NK-92 (cell line): ENCODE data around the gene TMEM140.
"Not testable (repeated sequence)": the region's sequence is repeated elsewhere in the genome, so short reads cannot be mapped to it uniquely, and the experiment has no call there.

Experiments
- DNase-seq: peaks from one replicate; lab custom pipeline; 2025; ENCODE audit not compliant: unreplicated experiment; lab: John Stamatoyannopoulos, UW

Gene TMEM140

DNA sequence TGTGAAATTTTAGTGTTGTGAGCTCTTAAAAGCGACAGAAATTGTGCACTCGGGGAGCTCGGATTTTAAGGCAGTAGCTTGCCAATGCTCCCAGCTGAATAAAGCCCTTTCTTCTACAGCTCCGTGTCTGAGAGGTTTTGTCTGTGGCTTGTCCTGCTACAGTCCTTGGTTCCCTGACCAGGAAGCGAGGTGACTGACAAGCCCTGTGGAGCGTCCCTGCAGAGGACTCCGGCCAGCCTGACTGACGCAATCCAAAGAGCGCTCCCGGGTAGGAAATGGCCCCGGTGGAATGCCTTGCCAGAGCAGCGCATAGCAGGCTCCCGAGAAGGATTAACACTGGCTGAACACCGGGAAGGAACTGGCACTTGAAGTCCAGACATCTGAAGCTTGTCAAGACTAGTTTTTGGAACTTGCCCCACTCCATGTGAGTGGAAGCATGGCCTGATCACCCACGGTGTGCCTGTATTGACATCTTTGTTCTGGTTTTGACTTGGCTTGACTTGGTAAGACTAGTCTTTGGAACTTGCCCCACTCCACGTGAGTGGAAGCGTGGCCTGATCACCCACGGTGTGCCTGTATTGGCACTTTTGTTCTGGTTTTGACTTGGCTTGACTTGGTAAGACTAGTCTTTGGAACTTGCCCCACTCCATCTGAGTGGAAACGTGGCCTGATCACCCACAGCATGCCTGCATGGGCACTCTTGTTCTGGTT lies 23.9 kb downstream of the TMEM140 start:
- not testable (repeated sequence) for DNase-seq

DNA sequence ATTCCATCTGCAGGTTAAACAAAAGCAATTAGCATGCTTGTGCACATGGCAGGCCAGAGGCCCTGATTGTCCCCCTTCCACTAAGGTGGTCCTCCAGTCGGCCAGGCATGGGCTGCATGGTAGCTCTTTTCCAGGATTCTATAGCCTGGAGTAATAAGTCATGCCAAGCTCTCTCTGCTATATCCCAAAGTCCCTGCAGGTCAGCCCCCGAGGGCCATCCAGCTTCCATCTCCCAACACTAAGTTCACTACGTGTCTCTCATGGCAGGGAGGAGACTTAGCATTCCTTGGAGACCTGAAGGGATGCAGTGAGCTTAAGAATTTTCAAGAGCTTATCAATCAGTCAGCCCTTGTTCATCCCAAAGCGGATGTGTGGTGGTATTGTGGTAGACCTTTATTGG lies 26.0 kb downstream of the TMEM140 start:
- DNase-seq: not testable (repeated sequence)

DNA sequence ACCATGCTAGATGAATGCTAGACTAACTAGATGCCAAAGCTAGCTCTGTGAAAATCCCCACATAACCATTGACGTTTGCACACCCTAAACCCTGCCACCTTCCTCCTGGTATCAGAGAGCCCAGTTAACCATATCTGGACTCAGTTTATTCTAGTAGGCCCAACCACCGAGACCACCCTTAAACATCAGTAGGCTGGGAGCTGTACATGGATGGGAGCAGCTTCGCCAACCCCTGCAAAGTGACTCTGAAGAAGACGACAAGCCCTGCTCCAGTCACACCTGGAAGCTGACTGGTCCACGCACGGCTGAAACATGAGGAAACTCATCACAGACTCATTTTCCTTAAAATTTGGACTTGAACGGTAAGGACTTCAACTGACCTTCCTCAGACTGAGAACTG lies 27.1 kb downstream of the TMEM140 start:
- DNase-seq: no peak

DNA sequence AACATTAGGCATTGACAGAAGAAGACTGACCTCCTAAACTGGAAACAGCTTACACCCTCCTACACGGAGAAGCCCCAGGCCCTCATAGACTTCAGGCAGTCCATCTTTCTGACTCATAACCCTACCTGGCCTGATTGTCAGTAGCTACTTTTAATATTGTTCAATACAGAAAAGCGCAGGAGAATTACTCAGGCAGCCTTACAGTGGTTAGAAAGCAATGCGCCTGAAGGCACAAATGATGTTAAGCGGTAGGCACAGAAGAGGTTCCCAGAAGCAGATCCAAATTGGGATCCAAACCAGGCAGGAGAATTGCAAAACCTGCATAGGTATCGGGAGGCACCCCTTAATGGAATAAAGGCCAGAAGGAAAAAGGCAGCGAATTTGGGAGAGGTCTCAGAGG lies 28.1 kb downstream of the TMEM140 start:
- no peak for DNase-seq

DNA sequence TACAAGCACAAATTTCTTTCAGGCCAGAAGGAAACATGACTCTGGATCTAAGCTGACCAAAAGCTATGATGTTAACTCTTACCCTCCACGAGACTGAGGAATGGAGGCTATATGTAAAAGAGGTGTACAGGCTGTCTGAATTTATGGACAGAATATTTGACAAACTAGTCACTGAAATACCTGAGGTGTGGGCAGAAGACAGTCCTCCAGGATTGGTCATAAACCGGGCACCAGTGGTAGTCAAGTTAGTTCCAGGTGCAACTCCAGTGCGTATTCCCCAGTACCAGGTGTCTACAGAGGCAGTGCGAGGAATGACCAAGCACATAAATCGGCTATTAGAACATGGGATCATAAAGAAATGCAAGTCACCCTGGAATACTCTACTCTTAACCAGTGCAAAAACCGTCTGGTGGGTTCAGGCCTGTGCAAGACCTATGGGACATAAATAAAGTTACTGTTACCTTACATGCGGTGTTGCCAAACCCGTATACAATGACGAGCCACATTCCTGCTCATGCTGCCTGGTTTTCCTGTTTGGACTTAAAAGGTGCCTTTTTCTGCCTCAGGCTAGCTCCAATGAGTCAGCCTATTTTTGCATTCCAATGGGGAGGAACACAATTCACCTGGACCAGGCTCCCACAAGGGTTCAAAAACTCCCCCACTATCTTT lies 29.3 kb downstream of the TMEM140 start:
- DNase-seq: no peak

DNA sequence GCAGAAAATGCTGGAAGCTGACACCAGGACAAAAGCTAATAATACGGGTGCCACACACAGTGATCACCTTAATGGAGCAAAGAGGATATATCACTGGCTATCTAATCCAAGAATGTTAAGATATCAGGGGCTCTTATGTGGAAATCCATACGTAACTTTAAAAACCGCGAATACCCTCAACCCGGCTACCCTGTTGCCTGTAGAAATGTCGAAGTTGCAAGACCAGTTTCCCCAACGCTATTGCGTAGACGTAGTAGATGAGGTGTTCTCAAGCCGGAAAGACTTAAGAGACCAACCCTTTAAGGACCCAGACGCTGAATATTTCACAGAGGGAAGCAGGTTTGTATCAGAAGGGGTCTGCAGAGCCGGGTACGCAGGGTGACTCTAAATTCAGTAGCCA lies 30.5 kb downstream of the TMEM140 start:
- DNase-seq: no peak

DNA sequence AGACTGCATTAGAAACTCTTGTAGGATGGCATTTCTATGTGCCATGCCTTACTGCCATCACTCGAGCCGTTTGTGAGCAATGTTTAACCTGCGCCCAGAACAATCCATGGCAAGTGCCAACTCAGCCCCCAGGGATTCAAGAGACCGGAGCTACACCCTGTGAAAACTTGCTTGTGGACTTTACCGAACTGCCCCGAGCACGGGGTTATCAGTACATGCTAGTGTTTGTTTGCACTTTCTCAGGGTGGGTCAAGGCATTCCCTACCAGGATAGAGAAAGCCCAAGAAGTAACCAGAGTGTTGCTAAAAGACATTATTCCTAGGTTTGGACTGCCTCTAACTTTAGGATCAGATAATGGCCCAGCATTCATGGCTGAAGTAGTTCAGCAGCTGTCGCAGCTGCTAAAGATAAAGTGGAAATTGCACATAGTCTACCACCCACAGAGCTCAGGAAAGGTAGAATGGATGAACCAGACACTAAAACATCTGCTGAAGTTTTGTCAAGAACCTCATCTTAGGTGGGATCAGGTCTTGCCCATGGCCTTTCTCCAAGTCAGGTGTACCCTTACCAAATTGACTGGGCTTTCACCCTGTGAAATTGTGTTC lies 31.6 kb downstream of the TMEM140 start:
- no peak for DNase-seq

DNA sequence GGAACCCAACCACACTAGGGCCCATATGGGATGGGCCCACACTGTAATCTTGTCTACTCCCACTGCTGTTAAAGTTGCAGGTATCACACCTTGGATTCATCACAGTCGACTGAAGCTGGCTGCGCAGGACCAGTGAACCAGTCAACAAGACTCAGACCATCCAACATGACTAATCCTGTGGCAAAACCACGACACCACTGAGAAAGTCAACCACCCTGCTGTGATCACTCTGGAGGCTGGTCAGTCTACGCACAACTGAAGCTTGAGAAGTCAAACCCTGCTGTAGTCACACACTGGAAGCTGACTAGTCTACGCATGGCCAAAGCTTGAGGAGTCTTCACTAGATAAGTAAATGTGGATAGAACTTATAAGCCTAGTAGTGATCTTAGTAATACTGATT lies 32.2 kb downstream of the TMEM140 start:
- no peak for DNase-seq

DNA sequence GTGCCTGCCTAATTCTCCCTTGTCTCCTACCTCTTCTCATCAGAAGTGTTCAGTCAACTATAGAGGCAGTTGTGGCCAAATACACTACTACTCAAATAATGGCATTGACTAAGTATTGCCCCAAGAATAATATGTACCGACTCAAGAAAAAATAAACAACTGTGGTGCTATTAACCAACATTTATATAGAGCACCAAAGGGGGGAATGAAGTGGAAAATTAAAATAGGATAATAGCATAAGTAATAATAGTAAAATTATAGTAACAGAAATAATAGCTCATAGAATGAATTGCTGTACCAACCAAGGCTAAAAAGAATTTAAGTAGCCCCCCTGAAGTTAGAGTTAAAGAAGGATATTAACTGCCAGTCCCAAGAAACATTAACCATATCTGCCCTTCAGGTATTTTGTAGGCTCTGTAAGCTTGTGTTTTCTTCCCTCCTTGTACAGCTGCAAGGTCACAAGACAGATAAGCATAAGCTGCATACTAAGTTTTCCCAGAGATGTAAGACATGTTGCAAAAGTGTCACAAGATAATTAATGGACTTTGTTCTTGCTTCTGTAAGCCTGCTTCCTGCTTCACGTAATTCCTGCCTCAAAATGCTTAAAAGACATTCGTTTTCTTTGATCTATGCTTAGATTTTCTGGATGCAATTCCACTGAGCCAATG lies 33.5 kb downstream of the TMEM140 start:
- DNase-seq: no peak

DNA sequence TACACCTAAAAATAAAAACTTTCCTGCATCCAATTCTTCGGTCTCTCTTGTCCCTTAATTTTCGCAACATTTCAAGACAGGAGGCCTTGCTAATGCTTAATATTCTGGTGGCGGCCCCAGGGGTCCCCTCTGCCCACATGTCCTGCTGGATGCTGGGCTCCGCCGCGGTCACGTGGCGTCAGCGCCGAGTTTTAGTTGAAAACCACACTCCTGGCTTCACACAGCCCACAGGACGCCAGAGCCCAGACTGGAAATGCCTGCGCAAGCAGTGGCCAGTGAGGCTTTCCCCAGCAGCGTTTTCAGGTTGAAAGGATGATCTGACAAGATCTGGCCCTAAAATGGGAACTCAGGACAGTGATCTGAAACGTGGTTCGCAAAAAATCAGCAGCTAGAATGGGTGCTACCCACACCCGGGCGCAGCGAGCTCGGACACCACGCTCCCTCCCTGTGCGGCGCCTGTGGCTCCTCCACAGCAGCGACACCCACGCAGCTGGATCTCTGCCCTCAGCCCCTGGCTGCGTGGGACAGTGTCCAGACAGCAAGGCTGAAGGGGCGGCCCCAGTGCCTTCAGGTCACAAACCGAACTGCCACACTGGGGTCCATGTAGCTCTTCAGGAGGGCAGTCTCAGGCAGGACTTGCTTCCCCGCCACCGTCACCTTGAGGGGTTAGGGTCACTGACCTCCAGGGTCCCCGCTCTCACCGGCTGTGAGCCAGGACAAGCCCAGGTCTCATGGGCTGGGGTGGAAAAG lies 34.2 kb downstream of the TMEM140 start:
- DNase-seq: no peak

DNA sequence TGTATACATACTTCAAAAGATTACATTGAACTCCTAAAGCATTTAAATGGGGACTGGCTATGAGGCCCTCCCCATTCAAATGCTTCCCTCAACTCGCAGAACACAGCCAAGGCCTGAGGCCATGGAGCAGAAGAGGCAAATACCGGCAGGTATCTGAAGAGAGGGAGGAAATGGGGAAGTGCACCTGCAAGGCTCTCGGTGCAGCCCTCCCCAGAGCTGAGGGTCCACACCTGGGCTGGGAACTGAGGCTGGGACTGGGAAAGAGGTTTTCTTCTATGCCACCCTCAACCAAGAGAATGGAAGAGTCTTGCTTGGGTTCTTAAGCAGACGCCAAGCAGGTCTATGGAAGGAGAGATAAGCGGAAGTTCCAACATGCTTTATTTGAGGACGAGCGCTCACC lies 35.6 kb downstream of the TMEM140 start:
- DNase-seq: no peak

DNA sequence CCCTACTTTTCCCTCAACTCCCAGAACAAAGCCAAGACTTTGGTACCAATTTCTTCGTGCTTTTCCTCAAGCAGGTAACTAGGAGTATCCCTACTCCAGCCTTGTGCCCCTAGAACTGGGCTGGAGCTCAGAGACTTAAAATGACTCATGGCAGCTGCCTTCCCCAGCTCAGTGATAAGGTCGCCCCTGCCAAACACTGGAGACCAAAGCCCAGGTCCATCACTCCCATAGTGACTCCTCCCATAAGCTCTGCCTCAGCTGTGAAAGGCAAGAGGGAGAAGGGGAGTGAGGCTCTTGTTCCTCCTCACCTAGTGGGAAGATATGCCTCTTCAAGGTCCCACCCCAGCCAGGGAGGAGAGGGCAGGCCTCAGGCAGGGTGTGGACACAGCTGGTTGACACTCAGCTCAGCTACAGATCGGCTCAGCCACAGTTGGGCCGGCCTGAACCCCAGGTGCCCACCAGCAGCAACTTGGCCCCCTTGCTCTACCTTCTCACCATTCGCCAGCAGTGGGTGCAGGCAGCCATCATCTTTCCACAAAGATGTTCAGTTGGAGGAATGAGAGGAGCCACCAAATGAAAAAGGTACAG lies 36.5 kb downstream of the TMEM140 start:
- DNase-seq: no peak

DNA sequence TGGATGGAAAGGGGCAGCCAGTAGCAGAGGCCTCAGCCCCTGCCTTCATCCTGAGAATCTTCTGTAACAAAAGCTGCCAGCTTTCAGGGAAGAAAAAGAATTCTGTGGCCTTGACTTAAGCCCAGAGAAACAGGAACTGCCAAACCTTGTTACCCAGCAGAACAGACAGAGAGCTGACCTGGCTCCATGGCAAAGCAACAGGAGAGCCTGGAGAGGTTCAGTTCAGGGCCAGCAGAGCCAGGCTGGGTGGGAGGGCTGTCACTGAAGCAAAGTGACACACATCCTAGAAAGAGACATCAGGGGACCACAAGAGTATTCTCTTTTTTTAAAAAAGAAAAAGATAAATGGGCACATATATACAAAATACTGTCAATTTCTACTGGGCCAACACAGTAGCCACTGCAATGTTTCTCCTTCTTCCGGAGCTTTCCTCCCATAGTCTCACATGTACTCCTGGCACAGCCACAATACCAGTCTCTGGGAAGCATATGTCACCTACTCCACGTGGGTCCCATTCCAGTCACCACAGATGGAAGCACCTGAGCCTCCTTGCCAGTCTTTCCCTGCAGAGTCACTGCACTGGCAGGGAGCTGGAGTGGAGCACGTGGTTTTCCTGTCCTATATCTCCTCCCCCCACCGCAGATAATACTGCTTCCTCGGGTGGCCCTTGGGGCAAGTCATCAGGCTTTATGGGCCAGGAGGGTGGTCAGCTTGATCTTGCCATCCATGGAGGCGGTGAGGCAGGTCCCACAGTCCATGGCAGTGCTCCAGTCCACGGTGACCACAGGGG lies 37.8 kb downstream of the TMEM140 start:
- DNase-seq: no peak

DNA sequence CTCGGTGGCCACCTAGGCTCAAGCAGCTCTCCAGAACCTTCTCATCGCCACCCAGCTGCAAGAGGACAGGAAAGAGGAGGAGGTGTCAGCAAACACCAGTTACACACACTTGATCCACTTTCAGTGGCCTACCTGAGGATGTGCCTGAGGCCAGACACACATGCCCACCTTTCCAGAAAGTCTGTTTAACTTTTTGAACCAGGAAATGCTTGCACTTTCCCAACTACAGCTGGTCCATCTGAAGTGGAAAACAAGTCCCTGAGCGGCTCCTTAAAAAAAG lies 38.3 kb downstream of the TMEM140 start:
- DNase-seq: no peak

DNA sequence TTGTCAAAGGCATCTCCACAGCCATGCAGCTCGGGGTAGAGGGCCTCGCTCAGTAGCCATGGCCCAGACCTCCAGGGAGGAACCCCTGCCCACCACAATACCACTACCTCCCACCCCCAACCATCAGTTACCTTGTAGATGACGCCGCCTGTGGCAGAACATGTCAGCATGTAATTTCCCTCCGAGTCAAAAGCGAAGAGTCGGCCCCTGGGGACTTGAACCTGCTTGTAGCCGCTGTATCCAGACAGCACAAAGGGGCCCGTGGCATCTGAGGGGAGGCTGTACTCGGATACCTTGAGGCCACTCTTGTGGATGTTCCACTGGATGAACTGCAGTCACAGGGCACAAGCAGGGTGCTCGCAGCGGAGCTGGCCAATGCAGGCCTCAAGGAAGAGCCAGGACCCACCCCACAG lies 39.0 kb downstream of the TMEM140 start:
- no peak for DNase-seq

DNA sequence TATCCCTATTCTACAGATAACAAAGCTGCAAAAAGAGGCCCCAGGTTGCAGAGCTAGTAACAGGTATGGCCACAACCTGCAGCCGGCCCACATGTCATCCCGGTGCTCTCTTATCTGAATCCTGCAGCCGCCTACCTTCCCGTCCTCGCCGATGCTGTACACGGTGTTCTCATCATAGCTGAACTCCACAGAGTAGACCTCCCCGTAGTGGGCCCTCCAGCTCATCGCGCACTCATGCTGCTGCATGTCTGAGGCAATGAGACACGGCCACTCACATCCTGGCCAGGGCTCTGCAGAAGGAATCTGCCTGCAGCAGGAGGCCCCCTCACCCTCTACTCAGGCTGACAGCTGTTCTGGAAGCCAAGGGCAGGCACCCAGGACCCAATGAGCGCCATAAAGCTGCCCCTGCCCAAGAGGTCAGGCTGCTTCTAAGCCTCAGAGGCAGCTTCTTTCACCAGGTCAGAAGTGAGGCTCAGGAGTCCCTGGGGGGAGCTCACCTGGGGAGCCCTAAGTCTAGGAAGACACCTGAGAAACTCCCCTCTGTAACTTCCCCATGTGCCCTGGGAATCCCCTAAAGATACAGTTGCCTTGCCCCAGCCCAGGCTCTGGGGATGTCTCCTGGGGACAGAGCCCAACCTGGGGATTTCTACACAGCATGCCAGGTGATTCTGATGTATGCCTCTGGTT lies 40.6 kb downstream of the TMEM140 start:
- DNase-seq: no peak

DNA sequence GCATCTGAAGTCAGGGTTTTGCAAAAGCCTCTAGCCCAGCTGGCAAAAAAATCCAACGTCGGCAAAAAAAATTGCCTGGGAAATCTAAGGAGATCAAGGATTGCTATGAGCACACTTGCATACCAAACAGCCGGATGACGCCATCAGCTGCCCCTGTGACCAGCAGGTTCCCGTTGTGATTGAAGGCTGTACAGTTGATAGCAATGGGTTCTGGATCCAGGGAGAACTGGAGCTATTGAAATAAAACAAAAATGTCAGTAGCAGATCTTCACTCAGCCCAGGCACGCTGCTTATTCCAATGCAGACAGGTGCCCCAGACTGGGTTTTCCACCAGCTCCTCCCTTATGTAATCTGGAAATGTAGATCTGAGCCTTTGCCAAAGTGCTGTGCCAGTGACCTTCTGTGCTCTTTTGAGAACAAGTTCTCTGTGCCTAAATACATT lies 41.4 kb downstream of the TMEM140 start:
- no peak for DNase-seq

DNA sequence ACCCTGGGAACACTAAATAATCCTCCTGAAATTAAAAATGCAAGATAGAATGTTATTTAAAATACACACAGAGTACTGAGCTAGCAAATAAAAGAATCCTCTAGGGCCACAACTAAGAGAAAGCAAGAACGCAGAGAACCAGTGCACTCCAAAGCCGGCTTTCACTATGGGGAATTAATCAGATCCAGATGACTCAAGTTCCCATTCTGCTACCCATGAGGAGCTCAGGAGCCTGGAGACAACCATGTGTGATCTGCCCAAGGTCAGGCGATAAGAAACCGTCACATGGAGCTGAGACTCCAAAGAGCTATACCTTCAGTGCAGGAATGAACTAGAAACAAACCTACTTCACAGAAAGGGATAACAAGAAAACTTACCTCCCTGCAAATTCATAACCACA lies 42.1 kb downstream of the TMEM140 start:
- DNase-seq: no peak

DNA sequence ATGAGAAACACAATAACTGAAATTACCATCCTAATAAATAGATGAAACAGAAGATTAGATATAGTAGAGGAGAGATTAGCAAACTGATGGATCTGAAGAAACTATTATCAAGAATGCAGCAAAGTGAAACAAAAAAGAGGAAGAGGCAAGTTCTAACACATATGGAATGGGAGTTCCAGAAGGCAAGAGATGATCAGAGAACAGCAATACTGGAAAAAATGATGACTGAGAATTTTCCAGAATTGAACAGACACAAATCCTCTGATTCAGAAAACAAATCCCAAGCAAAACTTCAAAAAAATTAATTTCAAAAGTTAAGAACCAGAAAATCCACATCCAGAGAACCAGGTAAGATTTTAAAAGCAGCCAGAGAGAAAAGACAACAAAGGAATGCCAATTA lies 42.8 kb downstream of the TMEM140 start:
- DNase-seq: no peak
